ENCODE data around the gene CACNA1C.

CACNA1C gene

GRCh38 chr12:2323532-2324255 lies 270.9 kb downstream of the CACNA1C start:
- no peak for DNase-seq (ENCODE audit: low spot score)

GRCh38 chr12:2324387-2324786 lies 271.6 kb downstream of the CACNA1C start:
- no peak for DNase-seq (ENCODE audit: low spot score)

GRCh38 chr12:2325519-2325918 lies 272.7 kb downstream of the CACNA1C start:
- no peak for DNase-seq (ENCODE audit: low spot score)

- DNase-seq (ENCODE audit: low spot score) = no peak
These were observed 273.7 kb downstream of the CACNA1C start for GRCh38 chr12:2326470-2326869.

- no peak for DNase-seq (ENCODE audit: low spot score)
These were observed 275.9 kb downstream of the CACNA1C start for GRCh38 chr12:2328661-2329060.

GRCh38 chr12:2329661-2330210 lies 276.9 kb downstream of the CACNA1C start:
- DNase-seq (ENCODE audit: low spot score) = no peak

- DNase-seq (ENCODE audit: low spot score) = no peak
These were observed 279.4 kb downstream of the CACNA1C start for GRCh38 chr12:2332236-2332635.

GRCh38 chr12:2332947-2333346 lies 280.2 kb downstream of the CACNA1C start:
- no peak for DNase-seq (ENCODE audit: low spot score)

GRCh38 chr12:2333491-2334195 lies 280.9 kb downstream of the CACNA1C start:
- no peak for DNase-seq (ENCODE audit: low spot score)

GRCh38 chr12:2334271-2334670 lies 281.5 kb downstream of the CACNA1C start:
- no peak for DNase-seq (ENCODE audit: low spot score)

- DNase-seq (ENCODE audit: low spot score) = no peak
These were observed 281.9 kb downstream of the CACNA1C start for GRCh38 chr12:2334689-2335088.

GRCh38 chr12:2335109-2335508 lies 282.3 kb downstream of the CACNA1C start:
- no peak for DNase-seq (ENCODE audit: low spot score)

GRCh38 chr12:2335513-2335912 lies 282.7 kb downstream of the CACNA1C start:
- no peak for DNase-seq (ENCODE audit: low spot score)

GRCh38 chr12:2335916-2336315 lies 283.1 kb downstream of the CACNA1C start:
- DNase-seq (ENCODE audit: low spot score) = no peak

GRCh38 chr12:2336409-2336829 lies 283.6 kb downstream of the CACNA1C start:
- no peak for DNase-seq (ENCODE audit: low spot score)

- no peak for DNase-seq (ENCODE audit: low spot score)
These were observed 284.5 kb downstream of the CACNA1C start for GRCh38 chr12:2337031-2338010.

GRCh38 chr12:2338381-2338780 lies 285.6 kb downstream of the CACNA1C start:
- DNase-seq (ENCODE audit: low spot score) = no peak

- DNase-seq (ENCODE audit: low spot score) = no peak
These were observed 286.2 kb downstream of the CACNA1C start for GRCh38 chr12:2338991-2339431.

- DNase-seq (ENCODE audit: low spot score) = no peak
These were observed 288.4 kb downstream of the CACNA1C start for GRCh38 chr12:2341051-2341751.

GRCh38 chr12:2341871-2342270 lies 289.1 kb downstream of the CACNA1C start:
- no peak for DNase-seq (ENCODE audit: low spot score)

GRCh38 chr12:2343681-2344080 lies 290.9 kb downstream of the CACNA1C start:
- no peak for DNase-seq (ENCODE audit: low spot score)

Data from germinal center (tissue), 1 donor.